GM21825 (cell line): Measurements from ENCODE around the gene SLC25A22.
A peak's percentile ranks its signal among the peaks of the same experiment; 100 is the strongest.

ENCODE experiments used
- ATAC-seq: cut with Tn5 transposase; IDR thresholded peaks from one replicate; pipeline ENCODE4 v1.9.1; 2021; ENCODE audit warnings: mild to moderate bottlenecking, moderate library complexity; ENCODE audit not compliant: unreplicated experiment

Gene SLC25A22

DNA sequence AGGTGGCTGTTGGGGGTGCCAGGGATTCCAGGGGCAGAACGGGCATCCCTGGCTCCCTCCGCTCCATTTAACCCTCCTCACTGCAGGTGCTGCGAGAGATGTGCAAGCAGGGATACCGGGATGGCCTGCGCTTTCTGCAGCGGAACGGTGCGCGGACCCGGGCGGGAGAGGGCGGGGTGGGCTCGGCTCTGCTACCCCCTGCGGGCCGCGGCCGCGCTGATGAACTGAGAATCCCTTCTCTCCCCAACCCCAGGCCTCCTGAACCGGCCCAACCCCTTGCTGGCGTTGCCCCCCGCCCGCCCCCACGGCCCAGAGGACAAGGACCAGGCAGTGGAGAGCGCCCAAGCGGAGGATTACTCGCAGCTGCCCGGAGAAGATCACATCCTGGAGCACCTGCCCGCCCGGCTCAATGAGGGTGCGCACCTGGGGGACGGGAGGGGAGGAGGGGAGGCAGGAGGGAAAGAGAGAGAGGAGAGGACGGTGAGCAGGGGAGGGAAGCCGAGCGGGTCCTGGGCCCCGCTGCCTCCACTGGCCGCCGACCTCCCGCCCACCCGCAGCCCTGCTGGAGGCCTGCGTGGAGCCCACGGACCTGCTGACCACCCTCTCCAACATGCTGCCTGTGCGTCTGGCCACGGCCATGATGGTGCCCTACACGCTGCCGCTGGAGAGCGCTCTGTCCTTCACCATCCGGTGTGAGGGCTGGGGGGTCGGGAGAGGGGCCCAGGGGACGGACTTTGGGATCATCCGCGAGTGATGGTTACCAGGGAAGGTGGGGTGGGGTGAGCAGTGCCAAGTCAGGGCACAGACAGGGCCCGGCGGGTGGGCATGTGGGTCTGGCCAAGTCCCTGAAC lies 25.6 kb upstream of the SLC25A22 start:
- ATAC-seq = no peak

DNA sequence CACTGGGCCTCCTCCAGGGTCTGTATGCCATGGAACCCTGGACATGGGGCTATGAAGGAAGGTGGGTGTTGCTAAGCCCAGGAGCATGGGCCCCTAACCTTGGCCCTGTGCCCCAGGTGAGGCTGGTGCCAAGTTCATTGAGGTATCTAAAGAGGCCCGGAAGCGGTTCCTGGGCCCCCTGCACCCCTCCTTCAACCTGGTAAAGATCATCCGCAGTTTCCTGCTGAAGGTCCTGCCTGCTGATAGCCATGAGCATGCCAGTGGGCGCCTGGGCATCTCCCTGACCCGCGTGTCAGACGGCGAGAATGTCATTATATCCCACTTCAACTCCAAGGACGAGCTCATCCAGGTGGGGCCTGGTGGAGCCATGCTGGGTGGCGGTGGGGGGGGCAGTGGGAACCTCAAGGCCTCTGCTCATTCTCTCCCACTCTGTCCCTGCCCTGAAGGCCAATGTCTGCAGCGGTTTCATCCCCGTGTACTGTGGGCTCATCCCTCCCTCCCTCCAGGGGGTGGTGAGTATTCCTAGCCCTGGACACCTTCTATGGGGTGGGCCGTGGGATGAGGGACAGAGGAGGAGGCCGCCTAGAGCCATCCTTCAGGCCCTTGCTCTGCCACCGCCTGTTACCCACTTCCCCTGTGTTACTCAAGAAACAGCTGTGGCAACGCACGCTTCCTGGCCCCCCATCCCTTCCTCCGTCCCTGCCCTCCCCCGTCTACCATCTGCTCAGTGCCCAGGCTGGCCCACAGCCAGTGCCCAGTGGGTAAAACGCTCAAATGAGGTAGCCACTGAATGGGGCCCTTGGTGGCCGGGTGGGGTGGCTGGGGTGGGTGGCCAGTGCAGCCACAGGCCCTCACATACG lies 23.7 kb upstream of the SLC25A22 start:
- no peak for ATAC-seq

DNA sequence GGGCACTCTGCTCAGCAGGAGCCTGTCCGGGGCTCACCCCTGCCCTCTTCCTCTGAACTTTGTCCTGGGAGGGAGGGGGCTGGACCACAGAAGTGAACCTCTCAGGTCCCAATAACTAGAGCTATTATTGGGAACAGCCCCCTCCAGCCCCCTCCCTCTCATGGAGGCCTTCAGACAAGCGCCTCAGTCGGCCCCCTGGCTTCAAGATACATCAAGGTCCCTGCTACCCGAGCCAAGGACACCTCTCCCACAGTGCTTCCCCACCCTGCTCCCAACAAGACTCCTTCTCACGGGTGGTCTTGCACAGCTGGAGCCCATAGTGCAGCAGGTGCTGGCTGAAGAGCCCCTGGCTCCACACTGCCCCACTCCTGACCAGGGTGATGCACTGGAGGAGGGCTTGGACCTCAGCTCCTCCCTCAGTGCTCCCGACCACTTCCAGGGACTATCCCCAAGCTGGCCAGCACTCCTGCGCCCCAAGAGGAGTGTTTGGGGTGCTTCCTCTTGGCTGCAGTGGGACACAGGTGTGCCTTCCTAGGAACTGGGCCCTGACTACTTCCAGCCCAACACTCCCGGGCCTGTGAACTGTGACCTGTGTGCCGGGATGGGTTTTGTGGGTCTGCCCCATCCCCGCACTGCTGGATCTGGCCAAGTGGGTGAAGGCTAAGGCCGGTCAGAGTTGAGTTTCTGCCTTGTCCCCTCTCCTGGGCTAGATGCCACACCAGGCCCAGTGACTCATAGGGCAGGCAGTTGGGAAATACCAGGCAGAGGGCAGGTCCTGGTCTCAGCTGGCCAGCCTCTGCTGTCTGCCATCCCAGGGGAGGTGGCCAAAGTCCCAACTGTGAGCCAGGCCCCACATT lies 22.8 kb upstream of the SLC25A22 start:
- no peak for ATAC-seq

DNA sequence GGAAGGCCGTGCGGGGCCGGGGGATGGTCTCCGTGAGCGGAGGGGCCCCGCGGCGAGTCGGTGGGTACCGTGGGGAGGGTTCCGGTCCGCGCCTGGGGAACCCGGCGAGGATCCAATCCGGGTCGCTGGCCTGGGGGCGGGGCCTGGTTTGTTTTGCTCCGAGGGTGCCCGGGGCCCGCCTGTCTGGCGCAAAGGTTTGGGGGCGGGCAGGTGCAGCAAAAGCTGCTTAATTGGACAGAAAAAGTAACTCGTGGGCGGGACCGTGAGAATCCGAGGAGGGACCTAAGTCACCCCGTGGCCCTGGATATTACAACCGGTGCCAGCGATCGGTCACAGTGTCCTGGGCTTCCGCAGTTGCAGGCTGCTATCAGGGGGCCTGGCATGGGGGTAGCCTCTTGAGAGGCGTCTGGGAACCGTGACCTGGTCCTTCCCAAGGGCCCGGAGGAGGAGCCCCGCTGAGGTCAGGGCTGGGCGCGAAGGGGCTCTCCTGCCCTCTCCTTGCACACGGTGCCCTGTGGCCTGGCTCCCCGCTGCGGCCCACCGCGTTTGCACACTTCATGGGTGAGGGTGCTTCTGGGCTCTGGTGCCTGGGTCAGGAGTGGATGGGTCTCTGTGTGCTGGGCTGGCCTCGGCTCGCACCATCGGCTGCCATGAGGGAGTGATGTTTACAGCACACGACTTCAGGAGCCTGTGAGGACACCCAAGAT lies 22.0 kb upstream of the SLC25A22 start:
- peak; percentile 51 for ATAC-seq

DNA sequence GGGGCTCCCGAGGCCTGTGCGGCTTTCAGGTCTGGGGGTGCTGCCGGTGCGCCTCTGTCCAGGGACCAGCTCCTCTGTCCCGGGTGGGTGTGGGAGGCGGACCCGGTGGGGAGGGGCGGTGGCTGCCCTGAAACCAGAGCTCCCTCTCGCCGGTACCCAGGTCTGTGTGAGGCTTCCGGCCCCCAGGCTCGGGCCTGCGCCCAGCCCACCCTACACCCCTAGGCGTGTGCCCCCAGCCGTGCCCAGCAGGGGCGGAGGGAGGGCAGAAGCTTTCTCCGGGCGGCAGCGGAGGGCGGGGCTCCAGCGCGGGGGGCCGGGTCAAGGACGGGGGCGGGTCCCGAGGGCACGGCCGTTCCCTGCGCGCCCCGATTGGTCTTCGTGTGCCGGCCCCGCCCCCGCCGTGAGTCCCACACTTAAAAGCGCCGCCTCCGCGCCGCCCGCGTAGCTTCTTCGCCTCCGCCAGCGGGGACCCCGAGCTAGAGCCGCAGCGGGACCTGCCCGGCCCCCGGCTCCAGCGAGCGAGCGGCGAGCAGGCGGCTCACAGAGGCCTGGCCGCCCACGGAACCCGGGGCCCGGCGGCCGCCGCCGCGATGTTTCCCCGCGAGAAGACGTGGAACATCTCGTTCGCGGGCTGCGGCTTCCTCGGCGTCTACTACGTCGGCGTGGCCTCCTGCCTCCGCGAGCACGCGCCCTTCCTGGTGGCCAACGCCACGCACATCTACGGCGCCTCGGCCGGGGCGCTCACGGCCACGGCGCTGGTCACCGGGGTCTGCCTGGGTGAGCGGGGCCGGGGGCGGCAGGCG lies 21.2 kb upstream of the SLC25A22 start:
- ATAC-seq = peak; percentile 65

DNA sequence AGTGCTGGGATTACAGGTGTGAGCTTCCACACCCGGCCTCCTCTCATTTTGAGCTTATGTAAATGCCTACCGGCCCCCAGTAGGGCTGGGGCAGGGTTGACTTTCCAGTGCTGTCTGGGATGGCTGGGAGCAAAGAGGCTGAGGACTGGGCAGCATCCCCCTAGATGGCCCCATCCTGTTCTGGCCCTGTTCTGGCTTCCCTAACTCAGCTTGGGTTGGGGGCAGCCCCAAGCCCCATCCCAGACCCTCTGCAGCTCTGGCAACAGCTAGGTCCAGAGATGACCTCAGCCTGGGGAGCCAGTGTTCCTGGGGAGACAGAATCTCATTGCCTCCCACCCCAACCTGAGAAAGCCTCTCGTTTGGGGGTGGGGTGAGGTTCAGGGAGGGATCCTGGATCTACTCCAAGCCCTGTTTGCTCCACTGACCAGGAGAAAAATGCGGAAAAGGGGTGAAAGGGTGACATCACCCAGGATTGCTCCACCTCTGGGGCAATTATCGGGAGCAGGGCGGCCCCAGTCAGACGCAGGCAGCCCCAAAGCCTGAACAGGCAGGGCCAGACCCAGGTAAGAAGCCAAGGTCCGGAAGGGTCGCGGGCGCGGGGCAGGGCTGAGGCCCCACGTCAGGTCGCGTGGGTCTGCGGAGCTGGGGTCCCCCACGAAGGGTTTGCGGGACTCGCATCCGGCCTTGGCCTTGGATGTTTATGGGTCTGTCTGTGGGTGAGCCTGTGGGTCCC lies 20.5 kb upstream of the SLC25A22 start, which contains the start of gene PNPLA2:
TSS of gene PNPLA2 (plus strand) at position 519 of the 733 bp plus-strand sequence. CDS start 805 bp downstream, outside the sequence.
- ATAC-seq = no peak

DNA sequence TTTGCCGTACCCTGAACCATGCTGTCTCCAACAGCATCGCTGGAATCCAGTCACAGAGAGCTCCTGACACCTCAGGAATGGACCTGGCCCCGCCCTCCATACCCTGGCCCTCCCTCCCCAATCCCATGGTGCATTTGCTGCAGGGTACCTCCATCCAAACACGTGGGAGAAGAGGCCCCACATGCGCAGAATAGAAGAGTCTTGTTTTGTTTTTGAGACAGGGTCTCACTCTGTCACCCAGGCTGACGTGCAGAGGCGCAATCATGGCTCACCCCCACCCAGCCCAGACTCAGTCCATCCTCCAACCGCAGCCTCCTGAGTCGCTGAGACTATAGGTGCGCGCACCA lies 18.3 kb upstream of the SLC25A22 start:
- no peak for ATAC-seq

DNA sequence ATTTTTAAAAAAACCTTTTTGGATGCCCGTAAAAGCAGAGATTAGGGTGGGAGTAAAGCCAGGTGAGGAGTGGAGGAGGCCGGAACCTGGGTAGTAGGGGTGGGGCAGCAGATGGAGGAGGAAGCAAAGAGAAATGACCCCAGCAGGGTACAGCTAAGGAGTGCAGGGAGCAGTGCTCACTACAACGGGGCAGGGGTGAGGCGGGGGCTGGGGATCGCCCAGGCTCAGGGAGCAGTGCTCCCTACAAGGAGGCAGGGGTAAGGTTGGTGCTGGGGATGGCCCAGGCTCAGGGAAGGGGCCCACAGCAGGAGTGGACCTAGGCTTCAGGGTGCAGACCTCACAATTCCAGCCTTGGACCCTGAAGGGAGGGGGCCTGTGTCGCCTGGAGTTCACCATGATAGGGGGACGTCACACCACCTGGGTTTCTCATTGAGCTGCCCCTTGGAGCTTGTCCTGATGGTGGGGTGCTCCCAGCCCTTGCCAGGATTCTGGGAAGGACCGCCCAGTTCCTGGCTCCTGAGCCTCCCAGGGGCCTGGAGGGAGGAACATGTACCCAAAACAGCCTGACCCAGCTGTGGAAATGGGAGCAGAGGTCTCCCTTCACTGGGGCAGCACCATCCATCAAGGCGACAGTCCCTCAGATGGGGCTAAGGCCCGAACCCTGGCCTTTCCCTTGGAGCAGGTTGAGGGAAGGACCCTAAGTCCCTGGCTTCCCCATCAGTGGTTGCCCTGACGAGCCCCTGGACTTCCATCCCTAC lies 17.8 kb upstream of the SLC25A22 start:
- ATAC-seq = no peak

DNA sequence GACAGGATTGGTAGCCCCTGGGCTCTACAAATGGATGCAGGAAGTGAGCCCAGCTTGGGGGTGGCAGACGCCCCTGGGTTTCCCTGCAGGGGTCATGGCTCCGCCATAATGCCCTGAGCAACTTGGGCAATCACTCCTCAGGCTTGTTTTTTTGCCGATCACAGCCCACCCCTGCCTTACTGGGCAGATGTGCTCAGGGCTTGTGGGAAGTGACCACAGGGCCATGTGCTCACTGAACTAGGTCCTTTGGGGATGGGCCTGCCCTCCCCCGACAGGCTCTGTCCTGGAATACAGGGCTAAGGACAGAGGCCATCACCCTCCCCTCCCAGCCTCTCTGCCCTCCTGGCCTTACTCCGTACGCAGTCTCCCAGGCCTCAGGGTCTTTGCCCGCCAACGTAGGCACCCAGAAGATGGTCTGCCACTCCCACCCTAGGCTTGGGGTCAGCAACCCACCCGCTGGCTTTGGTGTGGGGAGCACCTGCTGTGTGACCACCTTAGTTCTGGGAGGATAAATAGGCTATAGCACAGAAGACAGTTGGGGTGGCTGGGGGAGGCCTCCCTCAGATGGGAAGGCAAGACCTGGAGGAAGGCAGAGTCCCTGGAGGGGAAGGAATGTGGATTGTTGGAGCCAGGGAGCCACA lies 15.5 kb upstream of the SLC25A22 start:
- no peak for ATAC-seq

DNA sequence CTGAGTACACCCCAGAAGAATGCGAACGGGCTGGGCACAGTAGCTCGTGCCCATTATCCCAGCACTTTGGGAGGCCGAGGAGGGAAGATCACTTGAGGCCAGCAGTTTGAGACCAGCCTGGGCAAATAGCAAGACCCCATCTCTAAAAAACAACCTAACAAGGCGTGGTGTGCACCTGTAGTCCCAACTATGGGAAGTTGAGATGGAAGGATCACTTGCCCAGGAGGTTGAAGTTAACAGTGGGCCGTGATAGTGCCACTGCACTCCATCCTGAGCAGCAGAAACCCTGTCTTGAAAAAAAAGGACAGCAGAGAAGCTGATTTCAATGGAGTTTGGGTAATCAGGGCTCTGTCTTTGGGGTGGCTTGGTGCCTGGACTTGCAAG lies 15.0 kb upstream of the SLC25A22 start:
- no peak for ATAC-seq

DNA sequence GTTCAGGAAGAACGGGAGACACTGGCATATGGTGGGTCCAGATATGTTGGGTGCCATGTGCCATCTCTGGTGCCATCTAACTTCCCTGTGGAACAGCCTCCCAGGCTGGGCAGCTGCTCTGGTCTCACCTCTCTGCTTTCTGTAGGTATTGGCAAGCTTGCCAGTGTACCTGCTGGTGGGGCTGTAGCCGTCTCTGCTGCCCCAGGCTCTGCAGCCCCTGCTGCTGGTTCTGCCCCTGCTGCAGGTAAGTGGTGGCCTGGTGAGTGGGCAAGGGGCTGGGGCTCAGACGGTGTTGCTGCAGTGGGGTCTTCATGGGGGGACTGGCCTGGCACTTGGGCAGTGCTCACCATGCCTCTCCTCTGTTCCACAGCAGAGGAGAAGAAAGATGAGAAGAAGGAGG lies 14.3 kb upstream of the SLC25A22 start:
- ATAC-seq = no peak

DNA sequence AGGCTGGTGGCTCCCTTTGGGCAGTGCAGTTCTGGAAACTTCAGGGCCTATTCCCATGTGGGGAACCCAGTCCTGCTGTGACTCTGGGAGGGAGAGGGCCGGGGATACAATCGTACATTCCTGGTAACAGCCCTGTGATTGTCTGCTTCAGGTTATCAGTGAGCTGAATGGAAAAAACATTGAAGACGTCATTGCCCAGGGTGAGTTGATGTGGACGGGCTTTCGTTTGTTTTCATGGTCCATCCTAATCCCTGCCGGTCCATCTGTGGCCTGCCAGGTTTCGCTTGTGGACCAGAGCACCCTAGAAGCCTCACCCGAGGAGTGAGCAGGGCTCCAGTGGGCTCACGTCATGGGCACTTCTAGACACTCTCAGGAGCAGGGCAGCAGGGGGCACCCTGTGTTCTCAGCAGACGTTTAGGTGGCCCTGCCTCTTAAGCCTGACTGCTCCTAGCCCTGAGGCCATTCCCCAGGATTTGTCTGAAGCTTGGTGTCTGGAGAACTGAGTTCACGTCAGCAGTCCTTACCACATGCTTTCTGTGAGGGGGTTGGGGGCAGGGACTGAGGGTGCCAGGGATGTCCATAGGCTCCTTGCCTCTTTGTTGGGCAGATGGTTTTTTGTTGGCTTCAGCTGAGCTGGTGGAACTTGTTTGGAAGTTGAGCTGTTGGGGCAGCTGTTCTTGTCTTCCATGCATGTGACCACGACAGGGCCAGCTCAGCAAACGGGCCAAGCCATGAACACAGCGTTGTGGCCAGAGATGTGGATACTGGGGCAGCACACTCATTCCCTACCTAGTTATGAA lies 13.6 kb upstream of the SLC25A22 start:
- ATAC-seq = no peak

DNA sequence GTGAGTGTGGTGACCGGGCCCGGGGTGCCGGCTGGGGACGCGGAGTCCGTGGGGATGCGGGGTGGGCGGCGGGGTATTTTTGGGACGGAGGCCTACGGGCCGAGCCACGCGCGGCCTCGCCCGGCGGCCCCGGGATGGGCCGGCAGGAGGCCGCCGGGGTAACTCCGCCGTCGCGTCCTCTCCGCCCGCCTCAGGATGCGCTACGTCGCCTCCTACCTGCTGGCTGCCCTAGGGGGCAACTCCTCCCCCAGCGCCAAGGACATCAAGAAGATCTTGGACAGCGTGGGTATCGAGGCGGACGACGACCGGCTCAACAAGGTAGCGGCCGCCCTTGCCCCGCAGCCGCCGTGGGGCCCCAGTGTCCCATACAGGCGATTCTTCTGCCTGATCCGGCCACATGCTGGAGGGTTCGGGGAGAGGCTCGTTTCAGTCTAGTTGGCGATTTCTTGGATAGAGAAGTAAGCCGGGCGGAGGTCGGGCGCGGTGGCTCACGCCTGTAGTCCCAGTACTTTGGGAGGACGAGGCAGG lies 12.0 kb upstream of the SLC25A22 start:
- ATAC-seq = no peak

DNA sequence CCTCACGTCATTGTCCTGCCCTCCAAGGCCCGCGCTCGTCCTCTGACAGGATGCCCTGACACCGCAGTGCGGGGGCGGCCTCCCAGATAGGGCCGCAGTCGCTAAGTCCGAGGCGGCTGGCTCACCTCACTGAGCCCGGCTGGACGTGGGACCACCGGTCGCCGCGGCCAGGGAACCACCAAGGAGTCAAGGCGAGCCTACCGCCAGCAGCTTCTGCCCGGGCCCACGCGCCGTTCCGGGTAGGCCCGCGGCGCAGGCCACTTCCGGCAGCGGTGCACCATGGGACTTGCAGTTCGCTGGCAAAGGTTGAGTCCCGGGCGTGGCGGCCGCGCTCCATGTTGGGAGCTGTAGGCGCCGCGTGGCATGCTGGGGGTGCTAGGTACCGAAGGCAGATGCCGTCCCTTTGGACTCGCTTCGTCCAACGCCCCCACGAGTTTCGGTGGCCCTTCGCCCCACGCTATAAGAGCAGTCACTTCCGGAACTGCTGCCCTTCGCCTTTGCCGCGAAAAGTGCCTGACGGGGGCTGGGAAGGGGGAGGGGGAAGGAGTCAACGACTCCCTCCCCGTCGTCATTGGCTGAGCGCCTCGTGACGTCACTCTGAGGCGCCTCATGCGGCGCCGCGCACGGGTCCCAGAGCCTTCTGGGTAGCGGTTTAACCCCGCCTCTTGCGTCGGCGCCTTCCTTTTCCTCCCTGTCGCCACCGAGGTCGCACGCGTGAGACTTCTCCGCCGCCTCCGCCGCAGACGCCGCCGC lies 11.4 kb upstream of the SLC25A22 start, which contains the start of gene RPLP2:
TSS of gene RPLP2 (plus strand) at position 681 of the 753 bp plus-strand sequence. CDS start 268 bp downstream, outside the sequence.
- ATAC-seq = peak; percentile 74

DNA sequence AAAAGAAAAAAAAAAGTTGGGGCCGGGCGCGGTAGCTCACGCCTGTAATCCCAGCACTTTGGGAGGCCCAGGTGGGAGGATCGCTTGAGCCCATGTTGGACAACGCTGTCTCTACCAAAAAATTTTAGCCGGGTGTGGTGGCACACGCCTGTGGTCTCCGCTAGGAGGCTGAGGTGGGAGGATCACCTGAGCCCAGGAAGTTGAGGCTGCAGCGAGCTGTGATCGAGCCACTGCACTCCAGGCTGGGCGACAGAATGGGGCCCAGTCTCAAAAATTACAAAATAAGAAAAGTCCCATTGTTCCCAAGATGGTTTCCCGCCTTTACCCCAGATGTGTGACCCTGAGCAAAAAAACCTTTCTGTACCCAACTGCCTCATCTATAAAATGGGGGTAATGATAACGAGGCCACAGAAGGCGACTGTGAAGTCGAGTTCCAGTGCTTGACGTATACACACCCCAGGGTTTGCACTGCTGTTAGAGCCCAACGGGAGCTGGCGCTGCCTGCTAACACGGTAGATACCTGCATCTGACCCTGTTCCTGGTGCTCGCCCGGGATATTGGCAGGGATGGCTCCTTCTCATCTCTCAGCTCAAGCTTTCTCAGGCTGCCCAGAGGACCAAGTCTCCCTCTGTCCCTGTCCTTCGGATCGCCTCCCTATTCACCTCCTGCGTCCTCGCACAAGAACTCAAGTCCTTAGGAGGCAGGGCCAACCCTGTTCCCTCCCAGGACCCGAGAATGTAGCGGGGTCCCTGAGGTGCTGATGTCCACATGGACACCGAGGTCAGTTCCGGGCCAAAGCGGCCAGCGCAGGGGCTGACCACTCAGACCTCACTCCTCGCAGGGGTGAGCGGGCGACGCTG lies 10.6 kb upstream of the SLC25A22 start:
- no peak for ATAC-seq
